Mucosa of descending colon (tissue), 3 donors: ENCODE results near the gene AGO1. TPM values are rescaled to one million over a fixed set of nuclear protein-coding genes. Genes with fewer than 3 reads are reported as not detected.

Experiments
- ATAC-seq: fragments of 200-7000 bp; cut with Tn5 transposase; one replicate; pipeline ENCODE4 v1.9.1; 2020; ENCODE audit warnings: mild to moderate bottlenecking, moderate library complexity
- DNase-seq, 3 donors: peaks; one replicate each; pipeline ENCODE4 v3.0.0-alpha.2; 2020
- H3K36me3 ChIP-seq: fragments of 200-600 bp; one replicate; pipeline ENCODE4 v1.8.0; 2021; ENCODE audit warnings: low read depth, mild to moderate bottlenecking
- H3K4me1 ChIP-seq: fragments of 200-600 bp; one replicate; pipeline ENCODE4 v1.8.0; 2021; ENCODE audit warnings: low read depth, mild to moderate bottlenecking
- H3K4me3 ChIP-seq: fragments of 200-600 bp; one replicate; pipeline ENCODE4 v1.8.0; 2021; ENCODE audit warnings: mild to moderate bottlenecking
- H3K9me3 ChIP-seq: fragments of 200-600 bp; one replicate; pipeline ENCODE4 v1.8.0; 2021; ENCODE audit warnings: mild to moderate bottlenecking
- CTCF ChIP-seq: fragments of 200-600 bp; IDR thresholded peaks from one replicate; pipeline ENCODE4 v1.8.0; 2022; ENCODE audit warnings: antibody characterized with exemption, mild to moderate bottlenecking
- intact Hi-C, 2 donors: fragments of 100-400 bp; cut with DNase I in 1 of 2; cut with micrococcal nuclease in 1 of 2; formaldehyde crosslinking; loops; one replicate each; pipeline versions ENCODE4 v1.11.0 to v1.11.1; 2022; cut with DNase I, micrococcal nuclease
- total RNA-seq, 3 donors: library from RNA; stranded (reverse); fragmentation: NEBNext Ultra II Directional in 2 of 3; extraction: Animal tissue kit (Norgen Biotek cat#: 25700) in 2 of 3; gene quantifications; one replicate each; pipeline versions ENCODE4 v1.2.1 to v1.2.4, GENCODE V29; 2021 to 2023
- donor health status: DM: no; HTN: no; CAD: no; lungs with moderate emphysema.
- donor health status: DM: no; HTN: no; CAD: no.
- donor health status: DM: no; HTN: yes; CAD: no.

AGO1 gene
- total RNA-seq, 3 donors from 2014 or later, result 28.6 to 32.0 (median 29.4) TPM

GRCh38 chr1:35923791-35924221 lies 40.8 kb downstream of the AGO1 start:
- intact Hi-C loops, result no loop called here
- Histone ChIP-seq H3K36me3 (no peaks in the 10 kb centered on the region), H3K4me3 (no peak overlapping the region), H3K4me1 (no peaks in the 10 kb centered on the region), H3K9me3 (no peaks in the 10 kb centered on the region)
- TF ChIP-seq CTCF, result no peak
- no peak for ATAC-seq
- DNase-seq, result no peak

GRCh38 chr1:35924838-35925237 lies 41.8 kb downstream of the AGO1 start:
- TF ChIP-seq CTCF, result no peak
- peaks cover 3% of the 10 kb centered on the region for H3K4me1 ChIP-seq
- no peaks in the 10 kb centered on the region for H3K36me3 ChIP-seq
- H3K9me3 ChIP-seq, result no peaks in the 10 kb centered on the region
- intact Hi-C loops, result no loop called here
- H3K4me3 ChIP-seq, result no peak overlapping the region
- DNase-seq (no peak), ATAC-seq (no peak)

GRCh38 chr1:35925741-35926140 lies 42.7 kb downstream of the AGO1 start:
- Histone ChIP-seq H3K36me3 (no peaks in the 10 kb centered on the region), H3K9me3 (no peaks in the 10 kb centered on the region), H3K4me3 (no peak overlapping the region), H3K4me1 (peaks cover 8% of the 10 kb centered on the region)
- intact Hi-C loops, result no loop called here
- TF ChIP-seq CTCF, result no peak
- DNase-seq (no peak), ATAC-seq (no peak)

GRCh38 chr1:35927472-35927871 lies 44.5 kb downstream of the AGO1 start:
- intact Hi-C loops, result no loop called here
- H3K36me3 ChIP-seq, result no peaks in the 10 kb centered on the region
- TF ChIP-seq CTCF, result no peak
- peaks cover 14% of the 10 kb centered on the region for H3K4me1 ChIP-seq
- no peaks in the 10 kb centered on the region for H3K9me3 ChIP-seq
- ATAC-seq (no peak), DNase-seq (no peak)
- H3K4me3 ChIP-seq, result no peak overlapping the region

- Histone ChIP-seq H3K4me1 (peaks cover 14% of the 10 kb centered on the region), H3K36me3 (no peaks in the 10 kb centered on the region), H3K4me3 (peak overlapping the region; percentile 70), H3K9me3 (no peaks in the 10 kb centered on the region)
- peak; percentile 48 for ATAC-seq
- intact Hi-C loops, result no loop called here
- no peak for TF ChIP-seq CTCF
- peak in 2 of 3 donors; percentile 54 to 62 for DNase-seq
Observed at GRCh38 chr1:35929730-35930592, 47.0 kb downstream of the AGO1 start.
